Activated CD4-positive, CD25-positive, alpha-beta regulatory T cell (primary cell): ENCODE data around the gene HDGFL3.
"Not testable (repeated sequence)": the region's sequence is repeated elsewhere in the genome, so short reads cannot be mapped to it uniquely, and the experiment has no call there.

Experiments
- DNase-seq, 4 experiments: peaks; one replicate each; lab custom pipeline; 2025; lab: John Stamatoyannopoulos, UW

Gene HDGFL3

DNA sequence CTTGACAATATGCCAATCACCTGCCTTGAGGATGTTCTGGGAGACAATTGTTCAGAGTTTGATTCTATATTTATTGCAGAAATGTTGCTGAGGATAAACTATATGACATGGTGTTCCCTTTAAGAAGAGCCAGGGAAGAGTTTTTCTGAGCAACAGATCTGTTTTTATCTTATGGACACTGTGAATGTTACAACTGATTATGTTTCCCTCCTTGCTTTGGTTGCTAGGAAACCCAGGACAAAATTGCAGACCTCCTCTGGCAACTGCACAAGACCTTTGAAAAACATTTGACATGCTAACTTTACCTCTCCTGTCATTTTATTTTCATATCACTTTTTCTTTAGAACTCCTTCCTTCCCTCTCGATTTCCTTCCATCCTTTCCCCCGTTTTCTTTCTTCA is 108.3 kb downstream of the HDGFL3 start:
- no peak for DNase-seq

DNA sequence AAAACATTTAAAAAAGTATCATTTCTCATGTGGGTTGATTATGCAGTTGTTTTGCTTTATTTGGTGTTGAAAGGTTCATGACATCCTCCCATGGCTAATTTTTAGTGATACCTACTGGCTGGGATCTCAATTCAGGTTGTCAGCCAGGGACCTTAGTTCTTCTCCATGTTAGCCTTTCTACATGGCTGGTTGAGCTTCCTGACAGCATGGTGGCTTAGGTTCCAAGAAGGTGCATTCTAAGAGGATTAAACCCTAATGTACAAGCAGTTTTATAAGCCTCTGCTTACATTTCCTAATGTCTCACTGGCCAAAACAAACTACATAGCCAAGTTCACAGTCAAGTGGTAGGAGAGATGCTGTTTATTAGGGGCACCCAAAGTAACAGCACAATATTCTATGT is 109.5 kb downstream of the HDGFL3 start:
- DNase-seq, result no peak

DNA sequence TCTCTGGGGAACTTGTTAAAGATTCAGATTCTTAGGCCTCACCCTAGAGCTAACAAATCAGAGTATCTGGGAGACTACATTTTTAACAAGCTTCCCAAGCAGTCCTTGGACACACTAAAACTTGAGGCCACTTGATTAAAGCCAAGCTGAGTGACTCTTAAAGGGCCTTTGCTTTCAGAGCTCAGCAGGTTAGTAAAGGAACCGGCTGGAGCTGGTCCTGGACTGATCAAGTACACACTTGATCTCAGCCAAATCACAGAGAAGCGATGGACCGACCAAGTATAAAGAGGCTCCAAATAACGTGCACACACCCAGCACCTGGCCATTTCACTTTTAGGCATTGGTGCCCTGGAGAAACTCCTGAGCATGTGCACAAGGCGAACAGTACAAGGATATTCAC is 113.0 kb downstream of the HDGFL3 start:
- DNase-seq, result no peak

DNA sequence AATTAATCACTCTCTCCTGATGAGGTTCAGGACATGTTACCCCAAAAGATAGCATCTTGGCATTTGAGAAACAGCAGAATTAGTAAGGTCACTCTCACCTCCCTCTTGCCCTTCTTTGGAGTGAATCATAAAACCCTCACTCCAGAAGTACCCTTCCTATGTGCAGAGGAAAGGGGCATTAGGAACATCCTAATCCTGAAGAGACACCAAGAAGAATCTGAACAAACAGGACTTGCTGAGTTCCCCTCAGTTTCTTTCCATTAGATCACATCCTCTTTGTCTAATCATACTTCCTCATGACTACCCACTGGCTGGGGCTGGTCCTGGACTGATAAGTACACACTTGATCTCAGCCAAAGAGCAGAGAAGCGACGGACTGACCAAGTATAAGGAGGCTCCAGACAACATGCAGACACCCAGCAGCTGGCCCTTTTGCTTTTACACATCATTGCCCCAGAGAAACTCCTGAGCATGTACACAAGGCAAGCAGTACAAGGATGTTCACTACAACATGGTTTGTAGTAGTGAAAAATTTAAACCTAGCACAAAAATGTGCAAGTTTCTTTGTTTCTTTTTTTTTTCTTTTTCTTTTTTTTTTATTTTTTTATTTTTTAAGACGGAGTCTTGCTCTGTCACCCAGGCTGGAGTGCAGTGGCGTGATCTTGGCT is 115.2 kb downstream of the HDGFL3 start:
- DNase-seq, result no peak

DNA sequence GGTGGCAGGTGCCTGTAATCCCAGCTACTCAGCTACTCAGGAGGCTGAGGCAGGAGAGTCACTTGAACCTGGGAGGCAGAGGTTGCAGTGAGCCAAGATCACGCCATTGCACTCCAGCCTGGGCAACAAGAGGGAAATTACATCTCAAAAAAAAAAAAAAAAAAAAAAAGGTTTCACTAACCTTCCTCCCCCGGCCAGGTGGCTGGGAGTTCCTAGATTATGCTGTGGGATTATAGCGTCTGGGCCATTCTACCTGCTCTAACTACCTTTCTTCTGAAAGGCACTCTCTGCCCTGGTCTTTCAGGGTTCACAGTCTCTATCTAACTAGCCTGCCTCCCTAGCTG is 115.7 kb downstream of the HDGFL3 start:
- not testable (repeated sequence) for DNase-seq

DNA sequence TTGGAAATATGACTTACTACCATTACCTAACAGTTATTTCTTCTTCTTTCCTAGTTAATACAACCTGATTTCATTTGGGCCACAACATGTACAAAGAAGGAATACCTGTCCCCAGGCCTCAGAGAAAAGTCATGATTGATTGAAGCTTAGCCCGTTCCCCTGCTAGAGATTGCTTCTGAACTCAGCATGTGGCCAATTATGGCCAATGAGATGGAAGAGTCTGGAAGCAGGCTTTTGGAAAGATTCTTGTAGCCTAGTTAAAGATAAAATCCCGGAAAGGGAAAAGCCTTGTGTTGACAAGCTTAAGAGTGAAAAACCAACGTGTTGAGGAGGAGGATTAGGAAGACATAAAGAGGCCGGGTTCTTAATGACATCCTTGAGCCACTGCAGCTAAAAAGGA is 117.2 kb downstream of the HDGFL3 start:
- DNase-seq, result no peak

DNA sequence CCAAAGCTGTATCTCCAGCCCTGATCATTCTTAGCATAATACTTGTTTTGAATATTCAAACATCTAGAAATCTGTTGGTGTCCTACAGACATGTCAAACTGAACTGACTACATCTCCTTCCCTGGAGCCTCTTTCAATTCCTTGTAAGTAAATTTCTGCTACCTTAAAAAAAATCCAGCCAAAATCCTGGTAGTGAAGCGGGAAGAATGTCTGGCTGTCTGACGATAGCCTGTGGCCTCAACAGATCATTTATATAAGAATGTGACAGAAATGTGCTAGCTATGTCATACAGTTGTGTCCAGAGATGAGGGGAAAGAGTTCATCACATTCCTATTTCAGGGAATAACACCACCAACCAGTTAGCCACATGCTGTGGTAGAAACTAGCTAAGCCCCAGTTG is 118.7 kb downstream of the HDGFL3 start:
- DNase-seq, result no peak

- no peak for DNase-seq
Observed at GRCh38 chr15:83087576-83087975, 120.0 kb downstream of the HDGFL3 start.

- DNase-seq, result not testable (repeated sequence)
Observed at GRCh38 chr15:83085864-83086552, 121.6 kb downstream of the HDGFL3 start.

DNA sequence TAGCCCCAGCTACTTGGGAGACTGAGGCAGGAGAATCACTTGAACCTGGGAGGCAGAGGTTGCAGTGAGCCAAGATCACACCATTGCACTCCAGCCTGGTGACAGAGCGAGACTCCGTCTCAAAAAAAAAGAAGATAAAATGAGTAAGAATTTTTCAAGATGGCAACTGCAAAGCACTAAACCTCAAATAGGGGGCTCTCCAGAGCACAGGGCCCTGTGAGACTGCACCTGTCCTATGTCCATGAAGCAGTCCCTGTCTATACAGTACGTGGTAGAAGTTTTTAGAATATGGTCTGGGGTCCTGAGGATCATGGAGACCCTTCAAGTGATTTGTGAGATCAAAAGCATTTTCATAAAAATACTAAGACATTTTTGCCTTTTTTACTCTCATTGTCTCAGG is 122.2 kb downstream of the HDGFL3 start:
- not testable (repeated sequence) for DNase-seq

DNA sequence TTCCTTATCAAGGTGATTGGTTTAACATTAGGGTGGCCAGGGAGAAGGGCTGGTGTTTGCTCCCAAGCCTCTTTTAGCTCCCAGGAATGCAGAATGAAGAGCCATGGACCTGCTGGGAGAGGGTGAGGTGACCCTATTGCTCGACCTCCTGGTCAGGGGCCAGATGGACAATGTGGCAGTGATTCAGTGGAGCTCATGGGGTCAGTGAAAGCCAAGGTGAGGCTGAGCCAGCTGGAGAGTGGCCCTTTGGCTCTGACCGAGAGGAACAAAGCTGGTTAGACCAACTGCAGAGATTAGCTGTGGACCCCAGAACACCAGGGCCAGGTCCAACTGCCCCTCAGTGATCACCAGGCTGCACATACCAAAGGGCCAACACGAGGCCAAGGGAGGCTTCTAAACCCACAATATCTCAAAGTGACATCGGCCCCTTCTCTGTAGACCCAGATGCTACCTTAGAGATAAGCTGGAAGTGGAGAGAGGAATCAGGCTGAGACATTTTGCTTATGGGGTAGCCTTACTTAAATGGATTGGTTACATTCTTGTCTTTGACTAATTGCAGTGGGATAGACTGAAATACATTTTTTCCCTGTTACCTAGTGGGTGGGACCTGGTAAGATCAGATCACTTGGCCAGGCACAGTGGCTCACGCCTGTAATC is 124.8 kb downstream of the HDGFL3 start:
- DNase-seq, result no peak

- no peak for DNase-seq
Observed at GRCh38 chr15:83081256-83082014, 126.2 kb downstream of the HDGFL3 start.

- DNase-seq, result no peak
Observed at GRCh38 chr15:83078712-83079111, 128.9 kb downstream of the HDGFL3 start.
